HL-60 (cell line): ENCODE data around the gene NTF3.

Experiments
- DNase-seq, 2 experiments: peaks; one replicate each; pipeline ENCODE4 v3.0.0-alpha.2; 2010 to 2020; ENCODE audit warnings: low read depth in 1 of 2, low spot score in 1 of 2
- H3K27ac ChIP-seq: fragments of 250-450 bp; sonication (Bioruptor Pico); replicated peaks from 2 replicates; pipeline ENCODE4 v1.5.1; 2020; ENCODE audit warnings: mild to moderate bottlenecking, moderate library complexity
- H3K27me3 ChIP-seq: fragments of 250-450 bp; sonication (Bioruptor Pico); 2 replicates; pipeline ENCODE4 v1.5.1; 2021; ENCODE audit warnings: mild to moderate bottlenecking, moderate library complexity; ENCODE audit not compliant: insufficient read depth, poor library complexity, severe bottlenecking
- H3K4me3 ChIP-seq: replicated peaks from 2 replicates; pipeline ENCODE4 v1.5.1; 2011; ENCODE audit warnings: mild to moderate bottlenecking, control low read depth, low read length; ENCODE audit not compliant: insufficient read depth
- GABPA ChIP-seq: IDR thresholded peaks from 2 replicates; pipeline ENCODE4 v1.6.1; 2012; ENCODE audit warnings: low read depth
- POLR2AphosphoS5 ChIP-seq: IDR thresholded peaks from 2 replicates; pipeline ENCODE4 v1.6.1; 2012; ENCODE audit warnings: low read depth
- REST ChIP-seq: IDR thresholded peaks from 2 replicates; pipeline ENCODE4 v1.6.1; 2012; ENCODE audit warnings: low read depth; ENCODE audit not compliant: insufficient replicate concordance
- SPI1 ChIP-seq: IDR thresholded peaks from 2 replicates; pipeline ENCODE4 v1.6.1; 2012; ENCODE audit warnings: low read depth, mild to moderate bottlenecking, borderline replicate concordance
- TF ChIP-seq, protein P1 (sequence below): IDR thresholded peaks from one replicate; pipeline ENCODE4 v1.5.1; 2011; ENCODE audit warnings: low read length, control low read depth, inconsistent platforms; ENCODE audit not compliant: insufficient read depth

Gene NTF3

DNA sequence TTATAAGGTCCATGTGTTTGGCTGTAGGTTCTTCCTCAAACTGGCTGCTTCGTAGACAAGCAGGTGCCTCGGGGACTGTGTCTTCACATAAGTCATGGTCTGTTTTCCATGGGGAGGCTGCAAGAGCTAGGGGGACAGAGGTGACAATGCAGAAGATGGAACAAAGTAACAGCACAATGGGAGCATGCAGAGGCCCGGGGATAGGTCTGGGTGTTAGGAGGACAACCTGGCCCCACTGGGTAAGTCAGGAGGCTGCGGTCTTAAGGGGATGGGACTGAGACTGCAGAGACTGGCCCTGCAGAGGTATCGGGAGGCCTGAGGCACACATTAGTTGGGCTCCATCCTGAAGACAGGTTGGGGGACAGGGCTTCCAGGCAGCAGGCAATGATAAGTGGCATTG is 88.9 kb downstream of the NTF3 start:
- Histone ChIP-seq H3K27ac (no peak overlapping the region), H3K27me3 (no peaks in the 10 kb centered on the region), H3K4me3 (no peak overlapping the region)
- DNase-seq, result no peak
- TF ChIP-seq, protein P1, sequence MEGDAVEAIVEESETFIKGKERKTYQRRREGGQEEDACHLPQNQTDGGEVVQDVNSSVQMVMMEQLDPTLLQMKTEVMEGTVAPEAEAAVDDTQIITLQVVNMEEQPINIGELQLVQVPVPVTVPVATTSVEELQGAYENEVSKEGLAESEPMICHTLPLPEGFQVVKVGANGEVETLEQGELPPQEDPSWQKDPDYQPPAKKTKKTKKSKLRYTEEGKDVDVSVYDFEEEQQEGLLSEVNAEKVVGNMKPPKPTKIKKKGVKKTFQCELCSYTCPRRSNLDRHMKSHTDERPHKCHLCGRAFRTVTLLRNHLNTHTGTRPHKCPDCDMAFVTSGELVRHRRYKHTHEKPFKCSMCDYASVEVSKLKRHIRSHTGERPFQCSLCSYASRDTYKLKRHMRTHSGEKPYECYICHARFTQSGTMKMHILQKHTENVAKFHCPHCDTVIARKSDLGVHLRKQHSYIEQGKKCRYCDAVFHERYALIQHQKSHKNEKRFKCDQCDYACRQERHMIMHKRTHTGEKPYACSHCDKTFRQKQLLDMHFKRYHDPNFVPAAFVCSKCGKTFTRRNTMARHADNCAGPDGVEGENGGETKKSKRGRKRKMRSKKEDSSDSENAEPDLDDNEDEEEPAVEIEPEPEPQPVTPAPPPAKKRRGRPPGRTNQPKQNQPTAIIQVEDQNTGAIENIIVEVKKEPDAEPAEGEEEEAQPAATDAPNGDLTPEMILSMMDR, result no peak
- TF ChIP-seq GABPA, result no peak
- TF ChIP-seq SPI1, result no peak
- TF ChIP-seq POLR2AphosphoS5, result no peak
- TF ChIP-seq REST, result no peak

DNA sequence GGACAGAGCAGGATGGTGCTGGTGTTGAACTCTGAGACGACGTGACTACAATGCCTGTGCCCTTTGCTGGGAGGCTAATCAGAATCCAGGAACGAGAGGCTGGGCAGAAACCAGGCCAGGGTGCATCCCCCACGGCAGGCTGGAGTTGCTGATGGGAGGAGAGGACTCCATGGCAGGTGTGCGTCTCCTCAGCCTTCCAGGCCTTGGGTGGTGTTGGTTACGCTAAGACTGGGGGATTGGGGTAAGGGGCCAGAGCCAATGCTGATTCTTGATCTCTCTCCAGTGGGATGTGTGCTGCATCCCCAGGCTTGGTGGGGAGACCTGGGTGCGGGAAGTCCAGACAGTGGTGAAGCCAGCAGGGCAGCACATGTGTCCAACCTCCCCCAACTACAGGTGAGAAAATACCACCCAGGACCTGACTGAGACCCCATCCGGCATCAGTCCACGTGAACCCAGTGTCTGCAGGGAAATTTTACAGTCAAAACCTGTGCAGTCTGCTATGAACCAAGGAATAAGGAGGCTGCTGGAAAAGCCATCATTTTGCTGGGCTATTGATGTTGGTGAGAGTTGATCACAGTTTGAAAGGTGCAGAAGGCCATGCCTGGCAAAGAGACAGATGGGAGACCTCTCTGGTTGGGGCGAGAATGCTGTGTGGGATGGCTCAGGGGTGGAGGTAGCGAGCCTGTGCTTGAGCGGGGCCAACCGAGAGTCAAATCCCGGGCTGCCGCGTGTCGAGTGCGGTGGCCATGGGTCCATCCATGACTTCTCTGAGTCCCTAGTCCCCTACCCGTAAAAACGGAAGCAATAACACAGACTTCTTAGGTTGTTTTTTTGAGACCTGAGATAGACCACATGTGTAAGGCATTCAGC is 89.8 kb downstream of the NTF3 start:
- Histone ChIP-seq H3K4me3 (no peak overlapping the region), H3K27me3 (no peaks in the 10 kb centered on the region), H3K27ac (no peak overlapping the region)
- TF ChIP-seq SPI1 (no peak), GABPA (no peak), REST (no peak), POLR2AphosphoS5 (no peak)
- TF ChIP-seq, protein P1, result no peak
- DNase-seq, result no peak

- no peak overlapping the region for H3K27ac ChIP-seq
- TF ChIP-seq REST (no peak), GABPA (no peak), SPI1 (no peak), POLR2AphosphoS5 (no peak)
- TF ChIP-seq, protein P1, result no peak
- no peak for DNase-seq
- H3K27me3 ChIP-seq, result no peaks in the 10 kb centered on the region
- no peak overlapping the region for H3K4me3 ChIP-seq
Measured at GRCh38 chr12:5522432-5523335, 90.8 kb downstream of the NTF3 start.
